ENCODE measurements around the gene TSPAN17. TPM values are rescaled to one million over a fixed set of nuclear protein-coding genes. Genes with fewer than 3 reads are reported as not detected.

The TSPAN17 gene
- total RNA-seq, 1 donor from 2014 or later: 47.3 TPM

- Mint-ChIP-seq H3K4me1 (peaks cover 8% of the 10 kb centered on the region), H3K36me3 (peaks cover 12% of the 10 kb centered on the region), H3K27me3 (ENCODE audit: low read depth) (no peaks in the 10 kb centered on the region), H3K9me3 (no peaks in the 10 kb centered on the region), H3K27ac (no peak overlapping the region), H3K4me3 (no peak overlapping the region)
- no peak for TF ChIP-seq CTCF (IDR thresholded peaks at IDR 0.05; ENCODE audit: unreplicated experiment)
- DNase-seq (ENCODE audit: low spot score in 2 of 2, unreplicated experiment in 2 of 2): no peak
Observed at GRCh38 chr5:176653401-176654385, 6.4 kb downstream of the TSPAN17 start.

- H3K27ac Mint-ChIP-seq: no peak overlapping the region
- no peak for DNase-seq (ENCODE audit: low spot score in 2 of 2, unreplicated experiment in 2 of 2)
- H3K9me3 Mint-ChIP-seq: no peaks in the 10 kb centered on the region
- H3K36me3 Mint-ChIP-seq: peaks cover 12% of the 10 kb centered on the region
- H3K27me3 Mint-ChIP-seq (ENCODE audit: low read depth): no peaks in the 10 kb centered on the region
- H3K4me1 Mint-ChIP-seq: peaks cover 3% of the 10 kb centered on the region
- no peak for TF ChIP-seq CTCF (IDR thresholded peaks at IDR 0.05; ENCODE audit: unreplicated experiment)
- no peak overlapping the region for H3K4me3 Mint-ChIP-seq
Observed at GRCh38 chr5:176654856-176655255, 7.6 kb downstream of the TSPAN17 start.

GRCh38 chr5:176656467-176656990, 9.2 kb downstream of the TSPAN17 start:
- no peak overlapping the region for H3K27ac Mint-ChIP-seq
- DNase-seq (ENCODE audit: low spot score in 2 of 2, unreplicated experiment in 2 of 2): no peak
- no peaks in the 10 kb centered on the region for H3K9me3 Mint-ChIP-seq
- TF ChIP-seq CTCF (IDR thresholded peaks at IDR 0.05; ENCODE audit: unreplicated experiment): no peak
- no peak overlapping the region for H3K4me3 Mint-ChIP-seq
- no peaks in the 10 kb centered on the region for H3K27me3 Mint-ChIP-seq (ENCODE audit: low read depth)
- H3K36me3 Mint-ChIP-seq: peaks cover 12% of the 10 kb centered on the region
- H3K4me1 Mint-ChIP-seq: no peaks in the 10 kb centered on the region

- H3K4me1 Mint-ChIP-seq: no peaks in the 10 kb centered on the region
- H3K36me3 Mint-ChIP-seq: peaks cover 11% of the 10 kb centered on the region
- H3K27ac Mint-ChIP-seq: no peak overlapping the region
- no peaks in the 10 kb centered on the region for H3K9me3 Mint-ChIP-seq
- TF ChIP-seq CTCF (IDR thresholded peaks at IDR 0.05; ENCODE audit: unreplicated experiment): peak; percentile 68
- peak in 1 of 2 experiments; percentile 71 for DNase-seq (ENCODE audit: low spot score in 2 of 2, unreplicated experiment in 2 of 2)
- no peak overlapping the region for H3K4me3 Mint-ChIP-seq
- H3K27me3 Mint-ChIP-seq (ENCODE audit: low read depth): peaks cover 3% of the 10 kb centered on the region
Observed at GRCh38 chr5:176658007-176658599, 10.8 kb downstream of the TSPAN17 start.

GRCh38 chr5:176658817-176659511, 11.7 kb downstream of the TSPAN17 start:
- H3K4me1 Mint-ChIP-seq: no peaks in the 10 kb centered on the region
- peaks cover 8% of the 10 kb centered on the region for H3K27me3 Mint-ChIP-seq (ENCODE audit: low read depth)
- no peak overlapping the region for H3K27ac Mint-ChIP-seq
- no peaks in the 10 kb centered on the region for H3K9me3 Mint-ChIP-seq
- TF ChIP-seq CTCF (IDR thresholded peaks at IDR 0.05; ENCODE audit: unreplicated experiment): no peak
- peaks cover 5% of the 10 kb centered on the region for H3K36me3 Mint-ChIP-seq
- DNase-seq (ENCODE audit: low spot score in 2 of 2, unreplicated experiment in 2 of 2): no peak
- no peak overlapping the region for H3K4me3 Mint-ChIP-seq

Data from mesothelial cell of epicardium (in vitro differentiated cells).